ENCODE measurements around the gene TMEM25.

TMEM25 gene

DNA sequence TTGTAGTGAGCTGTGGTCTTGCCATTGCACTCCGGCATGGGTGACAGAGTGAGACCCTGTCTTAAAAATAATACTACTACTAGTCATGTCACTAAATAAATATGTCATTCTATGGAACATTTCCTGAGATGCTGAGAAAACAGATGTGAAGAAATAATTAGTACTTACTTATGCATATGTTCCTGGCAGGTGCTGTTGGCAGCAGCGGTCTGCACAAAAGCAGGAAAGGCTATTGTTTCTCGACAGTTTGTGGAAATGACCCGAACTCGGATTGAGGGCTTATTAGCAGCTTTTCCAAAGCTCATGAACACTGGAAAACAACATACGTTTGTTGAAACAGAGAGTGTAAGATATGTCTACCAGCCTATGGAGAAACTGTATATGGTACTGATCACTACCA lies 50.1 kb downstream of the TMEM25 start:
- TF ChIP-seq, protein P1, sequence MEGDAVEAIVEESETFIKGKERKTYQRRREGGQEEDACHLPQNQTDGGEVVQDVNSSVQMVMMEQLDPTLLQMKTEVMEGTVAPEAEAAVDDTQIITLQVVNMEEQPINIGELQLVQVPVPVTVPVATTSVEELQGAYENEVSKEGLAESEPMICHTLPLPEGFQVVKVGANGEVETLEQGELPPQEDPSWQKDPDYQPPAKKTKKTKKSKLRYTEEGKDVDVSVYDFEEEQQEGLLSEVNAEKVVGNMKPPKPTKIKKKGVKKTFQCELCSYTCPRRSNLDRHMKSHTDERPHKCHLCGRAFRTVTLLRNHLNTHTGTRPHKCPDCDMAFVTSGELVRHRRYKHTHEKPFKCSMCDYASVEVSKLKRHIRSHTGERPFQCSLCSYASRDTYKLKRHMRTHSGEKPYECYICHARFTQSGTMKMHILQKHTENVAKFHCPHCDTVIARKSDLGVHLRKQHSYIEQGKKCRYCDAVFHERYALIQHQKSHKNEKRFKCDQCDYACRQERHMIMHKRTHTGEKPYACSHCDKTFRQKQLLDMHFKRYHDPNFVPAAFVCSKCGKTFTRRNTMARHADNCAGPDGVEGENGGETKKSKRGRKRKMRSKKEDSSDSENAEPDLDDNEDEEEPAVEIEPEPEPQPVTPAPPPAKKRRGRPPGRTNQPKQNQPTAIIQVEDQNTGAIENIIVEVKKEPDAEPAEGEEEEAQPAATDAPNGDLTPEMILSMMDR (conservative IDR thresholded peaks at IDR 0.05; ENCODE audit: low read depth, low read length), result no peak
- DNase-seq (ENCODE audit: low read depth), result no peak
- no peak overlapping the region for H3K4me3 ChIP-seq (ENCODE audit: low read depth, low read length)
